HCT116 (cell line): Measurements from ENCODE around the gene MYOZ2. TPM values are rescaled to one million over a fixed set of nuclear protein-coding genes. Genes with fewer than 3 reads are reported as not detected.

Experiments used
- ATAC-seq: fragments of 200-7000 bp; cut with Tn5 transposase; 2 replicates; pipeline ENCODE4 v1.9.1; 2020; ENCODE audit warnings: mild to moderate bottlenecking, moderate library complexity
- BruUV-seq: library from RNA; stranded (reverse); fragments of 400-500 nt; replicated peaks from 2 replicates; lab custom pipeline; 2021; lab: Mats Ljungman, UMichigan
- CTCF ChIA-PET: fragments of 300-600 bp; sonication (Branson Sonifier 250); formaldehyde crosslinking; loops from one replicate; lab custom pipeline; 2021; ENCODE audit warnings: antibody characterized with exemption; lab: Charles Lee
- POLR2A ChIA-PET: fragments of 300-600, 350-600 bp; sonication (Branson Sonifier 250); formaldehyde crosslinking; loops from one replicate; lab custom pipeline; 2021; ENCODE audit warnings: antibody characterized with exemption; lab: Charles Lee
- RAD21 ChIA-PET, 2 experiments: fragments of 300-600 bp; sonication (Branson Sonifier 250); formaldehyde crosslinking; loops; one replicate each; lab custom pipeline; 2023; ENCODE audit warnings: low total read pairs in 2 of 2; ENCODE audit not compliant: uncharacterized antibody in 2 of 2, unreplicated experiment in 2 of 2, low non-redundant PET in 1 of 2; lab: Charles Lee
- DNase-seq: peaks from one replicate; pipeline ENCODE4 v3.0.0-alpha.2; 2010; ENCODE audit warnings: low read depth, low spot score
- H2AFZ ChIP-seq: fragments of 200-600 bp; shearing (Covaris generic), sonication (generic); 2 replicates; pipeline ENCODE4 v1.6.1; 2017; ENCODE audit warnings: low read depth, mixed run types, mixed read lengths, antibody characterized with exemption, low read length; ENCODE audit not compliant: poor library complexity, severe bottlenecking
- H3K27ac ChIP-seq: 2 replicates; pipeline ENCODE4 v1.5.1; 2012; ENCODE audit warnings: low read depth, low read length
- H3K27me3 ChIP-seq: fragments of 200-600 bp; sonication (generic); 2 replicates; pipeline ENCODE4 v1.6.1; 2016; ENCODE audit warnings: mixed run types, low read length, mixed read lengths; ENCODE audit not compliant: insufficient read depth
- H3K36me3 ChIP-seq, 2 experiments: fragments of 200-500 bp in 1 of 2; fragments of 200-600 bp in 1 of 2; sonication (Bioruptor generic) in 1 of 2; sonication (generic) in 1 of 2; 2 replicates each; pipeline versions ENCODE4 v1.5.1 to v1.6.1; 2014 to 2016; ENCODE audit warnings: low read length in 2 of 2, inconsistent platforms in 1 of 2, mixed read lengths in 1 of 2, mixed run types in 1 of 2; ENCODE audit not compliant: insufficient read depth in 2 of 2, control insufficient read depth in 1 of 2
- H3K4me1 ChIP-seq, 2 experiments: fragments of 200-600 bp in 1 of 2; sonication (generic) in 1 of 2; 2 replicates each; pipeline versions ENCODE4 v1.5.1 to v1.6.1; 2012 to 2017; ENCODE audit warnings: low read length in 2 of 2, inconsistent platforms in 1 of 2, mild to moderate bottlenecking in 1 of 2, mixed read lengths in 1 of 2, mixed run types in 1 of 2, moderate library complexity in 1 of 2; ENCODE audit not compliant: insufficient read depth in 2 of 2, control insufficient read depth in 1 of 2
- H3K4me2 ChIP-seq: fragments of 200-600 bp; sonication (generic); 2 replicates; pipeline ENCODE4 v1.6.1; 2017; ENCODE audit warnings: mixed run types, low read length, mixed read lengths
- H3K4me3 ChIP-seq, 2 experiments: fragments of 200-600 bp in 1 of 2; sonication (generic) in 1 of 2; replicated peaks in 1 of 2; 2 replicates each; pipeline ENCODE4 v1.5.1; 2011 to 2016; ENCODE audit warnings: low read length in 2 of 2, control low read depth in 1 of 2, low read depth in 1 of 2, mild to moderate bottlenecking in 1 of 2, mixed read lengths in 1 of 2, mixed run types in 1 of 2
- H3K79me2 ChIP-seq: fragments of 200-600 bp; sonication (generic); 2 replicates; pipeline ENCODE4 v1.6.1; 2017; ENCODE audit warnings: mild to moderate bottlenecking, mixed run types, low read length, moderate library complexity, mixed read lengths; ENCODE audit not compliant: insufficient read depth
- H3K9ac ChIP-seq: fragments of 200-600 bp; sonication (generic); 2 replicates; pipeline ENCODE4 v1.6.1; 2016; ENCODE audit warnings: low read length, mixed read lengths
- H3K9me2 ChIP-seq: fragments of 200-600 bp; sonication (generic), shearing (Covaris generic); 2 replicates; pipeline ENCODE4 v1.6.1; 2017; ENCODE audit warnings: mixed run types, mild to moderate bottlenecking, moderate library complexity; ENCODE audit not compliant: insufficient read depth
- H3K9me3 ChIP-seq, 2 experiments: fragments of 200-500 bp in 1 of 2; fragments of 200-600 bp in 1 of 2; sonication (Bioruptor generic) in 1 of 2; sonication (generic) in 1 of 2; 2 replicates each; pipeline ENCODE4 v1.6.1; 2014 to 2017; ENCODE audit warnings: low read length in 2 of 2, mixed read lengths in 2 of 2, inconsistent platforms in 1 of 2, low read depth in 1 of 2, mild to moderate bottlenecking in 1 of 2, mixed run types in 1 of 2, moderate library complexity in 1 of 2; ENCODE audit not compliant: control insufficient read depth in 1 of 2, insufficient read depth in 1 of 2
- H4K20me1 ChIP-seq: fragments of 200-600 bp; sonication (generic), shearing (Covaris generic); 2 replicates; pipeline ENCODE4 v1.6.1; 2017; ENCODE audit warnings: mixed run types, mild to moderate bottlenecking, moderate library complexity; ENCODE audit not compliant: insufficient read depth
- CBX3 ChIP-seq: IDR thresholded peaks from 2 replicates; pipeline ENCODE4 v1.6.1; 2012; ENCODE audit warnings: low read depth
- CEBPB ChIP-seq: IDR thresholded peaks from 2 replicates; pipeline ENCODE4 v1.6.1; 2012; ENCODE audit warnings: low read depth
- EZH2 ChIP-seq: fragments of 200-600 bp; sonication (generic); IDR thresholded peaks from 2 replicates; pipeline ENCODE4 v1.6.1; 2017; ENCODE audit warnings: antibody characterized with exemption, mixed run types
- FOSL1 ChIP-seq: IDR thresholded peaks from 2 replicates; pipeline ENCODE4 v1.6.1; 2012; ENCODE audit warnings: low read depth
- JUND ChIP-seq: IDR thresholded peaks from 2 replicates; pipeline ENCODE4 v1.6.1; 2012
- POLR2A ChIP-seq: IDR thresholded peaks from 2 replicates; pipeline ENCODE4 v1.7.0; 2011; ENCODE audit warnings: borderline replicate concordance; ENCODE audit not compliant: insufficient read depth, insufficient read length; ENCODE audit errors: extremely low read depth
- POLR2AphosphoS5 ChIP-seq: IDR thresholded peaks from 2 replicates; pipeline ENCODE4 v1.6.1; 2011; ENCODE audit warnings: mild to moderate bottlenecking, low read depth, low read length, moderate library complexity
- RAD21 ChIP-seq: IDR thresholded peaks from 2 replicates; pipeline ENCODE4 v1.6.1; 2012; ENCODE audit warnings: low read depth, mild to moderate bottlenecking
- SIN3A ChIP-seq: IDR thresholded peaks from 2 replicates; pipeline ENCODE4 v1.6.1; 2012; ENCODE audit warnings: low read depth
- SP1 ChIP-seq: IDR thresholded peaks from 2 replicates; pipeline ENCODE4 v1.6.1; 2012; ENCODE audit warnings: low read depth
- SRF ChIP-seq: IDR thresholded peaks from 2 replicates; pipeline ENCODE4 v1.6.1; 2012; ENCODE audit warnings: low read depth
- TCF7L2 ChIP-seq: IDR thresholded peaks from 2 replicates; pipeline ENCODE4 v1.7.0; 2011; ENCODE audit warnings: borderline replicate concordance, inconsistent platforms; ENCODE audit not compliant: insufficient read depth, insufficient read length; ENCODE audit errors: extremely low read depth
- YY1 ChIP-seq: IDR thresholded peaks from 2 replicates; pipeline ENCODE4 v1.6.1; 2011; ENCODE audit warnings: low read length, low read depth, moderate library complexity, mild to moderate bottlenecking; ENCODE audit not compliant: insufficient replicate concordance; ENCODE audit errors: extremely low read depth
- ZFX ChIP-seq: fragments of 450-650 bp; IDR thresholded peaks from 2 replicates; pipeline ENCODE4 v1.6.1; 2017
- ZNF274 ChIP-seq: fragments of 200-500 bp; sonication (Bioruptor generic); IDR thresholded peaks from 2 replicates; pipeline ENCODE4 v1.6.1; 2014; ENCODE audit warnings: mild to moderate bottlenecking, low read depth, low read length, inconsistent platforms
- intact Hi-C: fragments of 100-400 bp; cut with micrococcal nuclease; formaldehyde crosslinking; loops from 2 replicates; pipeline ENCODE4 v1.10.0; 2022
- total RNA-seq: library from RNA; stranded (reverse); gene quantifications from one replicate; pipeline ENCODE4 v1.2.1, GENCODE V29; 2021; ENCODE audit not compliant: unreplicated experiment
- TF ChIP-seq, protein P1 (sequence below): IDR thresholded peaks from 2 replicates; pipeline ENCODE4 v1.6.1; 2011; ENCODE audit warnings: mild to moderate bottlenecking, low read length, moderate library complexity; ENCODE audit not compliant: insufficient replicate concordance; ENCODE audit errors: extremely low read depth
- TF ChIP-seq, protein P2 (sequence below), 3 experiments: fragments of 200-600 bp in 1 of 3; sonication (generic) in 1 of 3; IDR thresholded peaks in 2 of 3; conservative IDR thresholded peaks in 1 of 3; 2 replicates each; pipeline ENCODE4 v1.5.1; 2012 to 2017; ENCODE audit warnings: low read depth in 2 of 3, low read length in 2 of 3, antibody characterized with exemption in 1 of 3, borderline replicate concordance in 1 of 3, control low read depth in 1 of 3, mild to moderate bottlenecking in 1 of 3, mixed read lengths in 1 of 3, mixed run types in 1 of 3, moderate library complexity in 1 of 3; ENCODE audit not compliant: insufficient read depth in 1 of 3
- TF ChIP-seq, protein P3 (sequence below): IDR thresholded peaks from 2 replicates; pipeline ENCODE4 v1.6.1; 2012; ENCODE audit warnings: low read depth

The MYOZ2 gene
- total RNA-seq, 1 experiment from 2014 or later = not detected

DNA sequence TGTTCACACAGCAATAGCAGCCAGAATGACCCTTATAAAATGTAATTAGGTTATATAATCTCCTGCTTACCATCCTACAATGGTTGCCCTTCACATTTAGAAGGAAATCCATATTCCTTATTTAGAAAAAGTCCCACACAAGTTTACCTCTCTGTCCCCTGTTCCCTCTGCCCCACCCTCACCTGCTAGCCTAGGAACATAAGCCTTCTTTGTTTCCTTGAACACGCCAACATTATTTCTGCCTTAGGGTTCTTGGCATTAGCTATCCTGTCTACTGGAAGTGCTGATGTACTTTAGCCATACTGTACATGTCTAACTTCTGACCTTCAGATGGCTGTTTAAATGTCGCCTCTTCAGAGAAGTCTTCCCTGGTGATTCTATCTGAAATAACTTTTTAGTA, 48.5 kb downstream of the MYOZ2 start (continued):
- TF ChIP-seq, protein P1, sequence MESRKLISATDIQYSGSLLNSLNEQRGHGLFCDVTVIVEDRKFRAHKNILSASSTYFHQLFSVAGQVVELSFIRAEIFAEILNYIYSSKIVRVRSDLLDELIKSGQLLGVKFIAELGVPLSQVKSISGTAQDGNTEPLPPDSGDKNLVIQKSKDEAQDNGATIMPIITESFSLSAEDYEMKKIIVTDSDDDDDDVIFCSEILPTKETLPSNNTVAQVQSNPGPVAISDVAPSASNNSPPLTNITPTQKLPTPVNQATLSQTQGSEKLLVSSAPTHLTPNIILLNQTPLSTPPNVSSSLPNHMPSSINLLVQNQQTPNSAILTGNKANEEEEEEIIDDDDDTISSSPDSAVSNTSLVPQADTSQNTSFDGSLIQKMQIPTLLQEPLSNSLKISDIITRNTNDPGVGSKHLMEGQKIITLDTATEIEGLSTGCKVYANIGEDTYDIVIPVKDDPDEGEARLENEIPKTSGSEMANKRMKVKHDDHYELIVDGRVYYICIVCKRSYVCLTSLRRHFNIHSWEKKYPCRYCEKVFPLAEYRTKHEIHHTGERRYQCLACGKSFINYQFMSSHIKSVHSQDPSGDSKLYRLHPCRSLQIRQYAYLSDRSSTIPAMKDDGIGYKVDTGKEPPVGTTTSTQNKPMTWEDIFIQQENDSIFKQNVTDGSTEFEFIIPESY = no peak
- TF ChIP-seq JUND (no peak), ZFX (no peak), POLR2A (no peak), SP1 (no peak), SRF (no peak), YY1 (no peak), CBX3 (no peak), ZNF274 (no peak), RAD21 (no peak), TCF7L2 (no peak)

DNA sequence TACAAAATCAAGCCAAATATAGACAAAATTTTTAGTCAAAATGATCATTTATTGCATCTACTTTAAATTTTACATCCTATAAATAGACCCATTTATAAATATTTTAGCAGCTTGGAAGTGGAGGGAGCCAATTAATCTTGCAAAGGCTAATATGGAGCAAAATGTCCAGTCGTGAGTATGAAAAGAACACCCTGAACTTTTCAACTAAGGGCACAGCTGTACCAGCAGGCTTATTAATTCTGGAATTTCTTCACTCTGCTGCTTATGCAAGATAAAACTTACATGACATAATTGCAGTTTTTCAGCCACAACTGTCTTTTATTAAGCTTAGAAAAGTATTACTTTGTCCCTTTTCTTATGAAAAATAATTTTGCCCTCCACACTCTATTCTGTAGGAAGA, 54.0 kb downstream of the MYOZ2 start:
- peaks cover 4 to 8% of the 10 kb centered on the region in 2 experiments; a peak in 2 of 4 replicates for H3K4me1 ChIP-seq
- no peak for TF ChIP-seq EZH2
- no peak for TF ChIP-seq ZNF274
- no peak for TF ChIP-seq SP1
- no peak for TF ChIP-seq CEBPB
- no peak for TF ChIP-seq TCF7L2
- no peak for TF ChIP-seq POLR2AphosphoS5
- TF ChIP-seq POLR2A = no peak
- TF ChIP-seq ZFX = no peak
- no peak for TF ChIP-seq CBX3
- TF ChIP-seq, protein P2, sequence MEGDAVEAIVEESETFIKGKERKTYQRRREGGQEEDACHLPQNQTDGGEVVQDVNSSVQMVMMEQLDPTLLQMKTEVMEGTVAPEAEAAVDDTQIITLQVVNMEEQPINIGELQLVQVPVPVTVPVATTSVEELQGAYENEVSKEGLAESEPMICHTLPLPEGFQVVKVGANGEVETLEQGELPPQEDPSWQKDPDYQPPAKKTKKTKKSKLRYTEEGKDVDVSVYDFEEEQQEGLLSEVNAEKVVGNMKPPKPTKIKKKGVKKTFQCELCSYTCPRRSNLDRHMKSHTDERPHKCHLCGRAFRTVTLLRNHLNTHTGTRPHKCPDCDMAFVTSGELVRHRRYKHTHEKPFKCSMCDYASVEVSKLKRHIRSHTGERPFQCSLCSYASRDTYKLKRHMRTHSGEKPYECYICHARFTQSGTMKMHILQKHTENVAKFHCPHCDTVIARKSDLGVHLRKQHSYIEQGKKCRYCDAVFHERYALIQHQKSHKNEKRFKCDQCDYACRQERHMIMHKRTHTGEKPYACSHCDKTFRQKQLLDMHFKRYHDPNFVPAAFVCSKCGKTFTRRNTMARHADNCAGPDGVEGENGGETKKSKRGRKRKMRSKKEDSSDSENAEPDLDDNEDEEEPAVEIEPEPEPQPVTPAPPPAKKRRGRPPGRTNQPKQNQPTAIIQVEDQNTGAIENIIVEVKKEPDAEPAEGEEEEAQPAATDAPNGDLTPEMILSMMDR (IDR thresholded peaks at IDR 0.05 in 2 of 3, conservative IDR thresholded peaks at IDR 0.05 in 1 of 3; ENCODE audit: borderline replicate concordance in 1 of 3, insufficient read depth in 1 of 3, low read depth in 2 of 3, low read length in 2 of 3) = no peak
- TF ChIP-seq SRF = no peak
- no peak for TF ChIP-seq FOSL1
- no peak for TF ChIP-seq SIN3A
- TF ChIP-seq, protein P3, sequence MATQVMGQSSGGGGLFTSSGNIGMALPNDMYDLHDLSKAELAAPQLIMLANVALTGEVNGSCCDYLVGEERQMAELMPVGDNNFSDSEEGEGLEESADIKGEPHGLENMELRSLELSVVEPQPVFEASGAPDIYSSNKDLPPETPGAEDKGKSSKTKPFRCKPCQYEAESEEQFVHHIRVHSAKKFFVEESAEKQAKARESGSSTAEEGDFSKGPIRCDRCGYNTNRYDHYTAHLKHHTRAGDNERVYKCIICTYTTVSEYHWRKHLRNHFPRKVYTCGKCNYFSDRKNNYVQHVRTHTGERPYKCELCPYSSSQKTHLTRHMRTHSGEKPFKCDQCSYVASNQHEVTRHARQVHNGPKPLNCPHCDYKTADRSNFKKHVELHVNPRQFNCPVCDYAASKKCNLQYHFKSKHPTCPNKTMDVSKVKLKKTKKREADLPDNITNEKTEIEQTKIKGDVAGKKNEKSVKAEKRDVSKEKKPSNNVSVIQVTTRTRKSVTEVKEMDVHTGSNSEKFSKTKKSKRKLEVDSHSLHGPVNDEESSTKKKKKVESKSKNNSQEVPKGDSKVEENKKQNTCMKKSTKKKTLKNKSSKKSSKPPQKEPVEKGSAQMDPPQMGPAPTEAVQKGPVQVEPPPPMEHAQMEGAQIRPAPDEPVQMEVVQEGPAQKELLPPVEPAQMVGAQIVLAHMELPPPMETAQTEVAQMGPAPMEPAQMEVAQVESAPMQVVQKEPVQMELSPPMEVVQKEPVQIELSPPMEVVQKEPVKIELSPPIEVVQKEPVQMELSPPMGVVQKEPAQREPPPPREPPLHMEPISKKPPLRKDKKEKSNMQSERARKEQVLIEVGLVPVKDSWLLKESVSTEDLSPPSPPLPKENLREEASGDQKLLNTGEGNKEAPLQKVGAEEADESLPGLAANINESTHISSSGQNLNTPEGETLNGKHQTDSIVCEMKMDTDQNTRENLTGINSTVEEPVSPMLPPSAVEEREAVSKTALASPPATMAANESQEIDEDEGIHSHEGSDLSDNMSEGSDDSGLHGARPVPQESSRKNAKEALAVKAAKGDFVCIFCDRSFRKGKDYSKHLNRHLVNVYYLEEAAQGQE = no peak
- no peak for TF ChIP-seq YY1

More for the DNA sequence above, 54.0 kb downstream of the MYOZ2 start:
- intact Hi-C loops = no loop called here
- DNase-seq = no peak
- RAD21 ChIA-PET = no interaction called here
- H3K36me3 ChIP-seq = no peaks in the 10 kb centered on the region
- ATAC-seq = no peak
- no peak overlapping the region for H3K4me3 ChIP-seq
- no peak overlapping the region for H2AFZ ChIP-seq
- H3K79me2 ChIP-seq = no peaks in the 10 kb centered on the region
- H3K9me2 ChIP-seq = no peaks in the 10 kb centered on the region
- H4K20me1 ChIP-seq = no peaks in the 10 kb centered on the region
- no peak overlapping the region for H3K9ac ChIP-seq
- H3K9me3 ChIP-seq = no peaks in the 10 kb centered on the region
- no peak overlapping the region for H3K27ac ChIP-seq
- BruUV-seq = no TSS peak
- no peak overlapping the region for H3K4me2 ChIP-seq
- POLR2A ChIA-PET = interaction anchor here (3.0 kb wide), 1 partner anchor 23 kb away, joined by 11 read pairs; the partner anchor contains the start of gene USP53
- CTCF ChIA-PET = no interaction called here
- H3K27me3 ChIP-seq = no peaks in the 10 kb centered on the region
